Right lobe of liver (tissue), 4 donors: ENCODE data around the gene SPOCK1.

Source experiments
- CTCF ChIP-seq, 4 donors: fragments of 200-600 bp in 3 of 4; fragments of 450-650 bp in 1 of 4; IDR thresholded peaks; one replicate each; pipeline versions ENCODE4 v1.5.1 to v1.8.0; 2016 to 2022; ENCODE audit warnings: antibody characterized with exemption in 4 of 4, mild to moderate bottlenecking in 2 of 4
- POLR2A ChIP-seq: fragments of 450-650 bp; IDR thresholded peaks from one replicate; pipeline ENCODE4 v1.6.1; 2017; ENCODE audit warnings: antibody characterized with exemption, mild to moderate bottlenecking
- donor health status: DM: no; HTN: no; CAD: no.
- donor health status: DM: no; HTN: no; CAD: no.
- donor health status: DM: no; HTN: yes; CAD: no.

- TF ChIP-seq CTCF (IDR thresholded peaks at IDR 0.05) (no peak), POLR2A (no peak)
Observed at GRCh38 chr5:137361280-137361679, 137.8 kb downstream of the SPOCK1 start.
